Measurements from ENCODE around the gene CCDC200. TPM values are rescaled to one million over a fixed set of nuclear protein-coding genes. Genes with fewer than 3 reads are reported as not detected.

CCDC200 gene
- polyA plus RNA-seq, 1 of the 3 experiments (the other 2 are of a cell fraction) = not detected

DNA sequence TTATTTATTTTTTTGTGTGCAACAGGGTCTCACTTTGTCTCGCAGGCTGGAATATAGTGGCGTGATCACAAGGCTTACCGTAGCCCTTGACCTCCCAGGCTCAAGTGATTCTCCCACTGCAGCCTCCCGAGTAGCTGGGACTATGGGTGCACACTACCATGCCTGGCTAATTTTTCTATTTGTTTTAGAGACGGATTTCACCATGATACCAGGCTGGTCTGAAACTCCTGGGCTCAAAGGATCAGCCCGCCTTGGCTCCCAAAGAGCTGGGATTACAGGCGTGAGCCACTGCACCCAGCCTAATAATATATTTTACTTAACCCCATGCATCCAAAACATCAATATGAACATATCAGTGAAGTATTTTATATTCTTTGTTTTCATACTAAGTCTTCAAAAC, 2.0 kb downstream of the CCDC200 start:
- H3K27ac ChIP-seq (ENCODE audit: low read depth in 2 of 2, low read length in 1 of 2) = no peak overlapping the region
- DNase-seq = no peak
- no peaks in the 10 kb centered on the region for H3K27me3 ChIP-seq (ENCODE audit: insufficient read depth)
- H3F3A ChIP-seq (replicated peaks; ENCODE audit: insufficient read depth) = no peaks in the 10 kb centered on the region
- no peak overlapping the region for H3K4me2 ChIP-seq
- no peaks in the 10 kb centered on the region for H3K9me2 ChIP-seq
- ChIA-PET POLR2A (interaction anchor here (0.6 to 1.4 kb wide), 3 partner anchors 89 to 91 kb away, joined by 3 to 6 read pairs (median 4); no protein-coding TSS in a partner anchor), CTCF (interaction anchor here (1.5 kb wide), 1 partner anchor 17 kb away, joined by 3 read pairs; no protein-coding TSS in a partner anchor)
- no peaks in the 10 kb centered on the region for H3K79me2 ChIP-seq (ENCODE audit: insufficient read depth)
- H3K9me3 ChIP-seq = no peaks in the 10 kb centered on the region
- H2AFZ ChIP-seq (ENCODE audit: low read depth) = no peak overlapping the region
- no peaks in the 10 kb centered on the region for H3K36me3 ChIP-seq (replicated peaks in 1 of 2; ENCODE audit: control insufficient read depth in 1 of 2, insufficient read depth in 2 of 2, low read length in 1 of 2)
- TF ChIP-seq, protein P1, sequence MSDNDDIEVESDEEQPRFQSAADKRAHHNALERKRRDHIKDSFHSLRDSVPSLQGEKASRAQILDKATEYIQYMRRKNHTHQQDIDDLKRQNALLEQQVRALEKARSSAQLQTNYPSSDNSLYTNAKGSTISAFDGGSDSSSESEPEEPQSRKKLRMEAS (IDR thresholded peaks at IDR 0.05; ENCODE audit: low read depth) = no peak
- H3K9ac ChIP-seq = no peak overlapping the region
- 86% methylated on average over 7 of the region's 7 CpGs for WGBS (ENCODE audit: low lambda C conversion rate)
- no peaks in the 10 kb centered on the region for H3K4me1 ChIP-seq (ENCODE audit: control insufficient read depth in 1 of 2, insufficient read depth in 2 of 2, low read depth in 1 of 2, low read length in 1 of 2)
- H4K20me1 ChIP-seq (ENCODE audit: insufficient read depth) = no peaks in the 10 kb centered on the region
- no peak overlapping the region for H3K4me3 ChIP-seq (ENCODE audit: low read depth in 2 of 2, low read length in 1 of 2)

DNA sequence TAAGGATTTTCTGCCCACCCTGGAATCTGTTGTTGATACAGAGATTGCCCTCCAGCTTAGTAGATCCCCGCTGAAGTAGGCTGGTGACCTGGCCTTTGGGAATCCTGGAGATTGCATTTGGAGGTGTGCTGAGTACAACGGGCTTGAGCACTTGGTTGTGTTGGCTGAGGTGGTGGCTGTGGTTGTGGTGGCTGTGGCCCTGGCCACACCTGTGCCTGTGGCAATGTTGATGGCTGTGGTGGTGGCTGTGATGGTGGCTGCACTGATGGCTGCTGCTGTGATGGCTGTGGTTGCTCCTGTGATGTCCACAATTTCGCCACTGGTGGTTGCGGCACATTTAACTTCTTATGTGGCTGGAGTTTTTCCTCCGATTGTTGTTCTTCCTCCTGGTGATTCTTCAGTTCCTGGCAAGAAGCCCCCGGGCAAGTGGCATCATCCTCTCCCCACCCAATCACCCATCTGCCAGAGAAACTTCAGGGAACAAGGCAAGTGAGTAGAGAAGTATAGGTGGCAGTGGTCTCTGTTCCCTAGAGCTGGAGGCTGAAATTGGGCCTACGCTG, 4.2 kb downstream of the CCDC200 start:
- Histone ChIP-seq H3F3A (replicated peaks; ENCODE audit: insufficient read depth) (no peaks in the 10 kb centered on the region), H4K20me1 (ENCODE audit: insufficient read depth) (no peaks in the 10 kb centered on the region), H2AFZ (ENCODE audit: low read depth) (no peak overlapping the region), H3K4me1 (ENCODE audit: control insufficient read depth in 1 of 2, insufficient read depth in 2 of 2, low read depth in 1 of 2, low read length in 1 of 2) (no peaks in the 10 kb centered on the region), H3K79me2 (ENCODE audit: insufficient read depth) (no peaks in the 10 kb centered on the region), H3K4me2 (no peak overlapping the region), H3K9ac (no peak overlapping the region), H3K27ac (ENCODE audit: low read depth in 2 of 2, low read length in 1 of 2) (no peak overlapping the region), H3K9me2 (no peaks in the 10 kb centered on the region), H3K4me3 (ENCODE audit: low read depth in 2 of 2, low read length in 1 of 2) (no peak overlapping the region), H3K36me3 (replicated peaks in 1 of 2; ENCODE audit: control insufficient read depth in 1 of 2, insufficient read depth in 2 of 2, low read length in 1 of 2) (no peaks in the 10 kb centered on the region), H3K9me3 (no peaks in the 10 kb centered on the region), H3K27me3 (ENCODE audit: insufficient read depth) (no peaks in the 10 kb centered on the region)
- TF ChIP-seq JUND (IDR thresholded peaks at IDR 0.05) (no peak), RCOR1 (IDR thresholded peaks at IDR 0.05; ENCODE audit: low read length) (no peak), FOXJ3 (CRISPR knock-in tag; IDR thresholded peaks at IDR 0.05) (no peak), TCF12 (IDR thresholded peaks at IDR 0.05) (no peak), MXI1 (IDR thresholded peaks at IDR 0.05; ENCODE audit: low read depth, low read length) (no peak), CHD2 (IDR thresholded peaks at IDR 0.05; ENCODE audit: low read length, partially characterized antibody) (no peak), SMC3 (IDR thresholded peaks at IDR 0.05; ENCODE audit: low read depth, low read length) (no peak), SIN3A (IDR thresholded peaks at IDR 0.05; ENCODE audit: borderline replicate concordance, low read depth, low read length) (no peak), GABPA (IDR thresholded peaks at IDR 0.05; ENCODE audit: low read depth) (no peak), POLR2AphosphoS5 (IDR thresholded peaks at IDR 0.05; ENCODE audit: low read depth, low read length) (no peak), GATA2 (CRISPR knock-in tag; IDR thresholded peaks at IDR 0.05) (no peak), TEAD4 (IDR thresholded peaks at IDR 0.05; ENCODE audit: borderline replicate concordance, insufficient read depth) (no peak), NFIC (IDR thresholded peaks at IDR 0.05; ENCODE audit: borderline replicate concordance) (no peak)
- TF ChIP-seq, protein P2, sequence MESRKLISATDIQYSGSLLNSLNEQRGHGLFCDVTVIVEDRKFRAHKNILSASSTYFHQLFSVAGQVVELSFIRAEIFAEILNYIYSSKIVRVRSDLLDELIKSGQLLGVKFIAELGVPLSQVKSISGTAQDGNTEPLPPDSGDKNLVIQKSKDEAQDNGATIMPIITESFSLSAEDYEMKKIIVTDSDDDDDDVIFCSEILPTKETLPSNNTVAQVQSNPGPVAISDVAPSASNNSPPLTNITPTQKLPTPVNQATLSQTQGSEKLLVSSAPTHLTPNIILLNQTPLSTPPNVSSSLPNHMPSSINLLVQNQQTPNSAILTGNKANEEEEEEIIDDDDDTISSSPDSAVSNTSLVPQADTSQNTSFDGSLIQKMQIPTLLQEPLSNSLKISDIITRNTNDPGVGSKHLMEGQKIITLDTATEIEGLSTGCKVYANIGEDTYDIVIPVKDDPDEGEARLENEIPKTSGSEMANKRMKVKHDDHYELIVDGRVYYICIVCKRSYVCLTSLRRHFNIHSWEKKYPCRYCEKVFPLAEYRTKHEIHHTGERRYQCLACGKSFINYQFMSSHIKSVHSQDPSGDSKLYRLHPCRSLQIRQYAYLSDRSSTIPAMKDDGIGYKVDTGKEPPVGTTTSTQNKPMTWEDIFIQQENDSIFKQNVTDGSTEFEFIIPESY (IDR thresholded peaks at IDR 0.05; ENCODE audit: borderline replicate concordance, low read depth) = no peak
- TF ChIP-seq, protein P1 (IDR thresholded peaks at IDR 0.05; ENCODE audit: low read depth) = no peak
- TF ChIP-seq, protein P3, sequence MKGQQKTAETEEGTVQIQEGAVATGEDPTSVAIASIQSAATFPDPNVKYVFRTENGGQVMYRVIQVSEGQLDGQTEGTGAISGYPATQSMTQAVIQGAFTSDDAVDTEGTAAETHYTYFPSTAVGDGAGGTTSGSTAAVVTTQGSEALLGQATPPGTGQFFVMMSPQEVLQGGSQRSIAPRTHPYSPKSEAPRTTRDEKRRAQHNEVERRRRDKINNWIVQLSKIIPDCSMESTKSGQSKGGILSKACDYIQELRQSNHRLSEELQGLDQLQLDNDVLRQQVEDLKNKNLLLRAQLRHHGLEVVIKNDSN (IDR thresholded peaks at IDR 0.05; ENCODE audit: borderline replicate concordance, low read depth) = no peak
- TF ChIP-seq, protein P4, sequence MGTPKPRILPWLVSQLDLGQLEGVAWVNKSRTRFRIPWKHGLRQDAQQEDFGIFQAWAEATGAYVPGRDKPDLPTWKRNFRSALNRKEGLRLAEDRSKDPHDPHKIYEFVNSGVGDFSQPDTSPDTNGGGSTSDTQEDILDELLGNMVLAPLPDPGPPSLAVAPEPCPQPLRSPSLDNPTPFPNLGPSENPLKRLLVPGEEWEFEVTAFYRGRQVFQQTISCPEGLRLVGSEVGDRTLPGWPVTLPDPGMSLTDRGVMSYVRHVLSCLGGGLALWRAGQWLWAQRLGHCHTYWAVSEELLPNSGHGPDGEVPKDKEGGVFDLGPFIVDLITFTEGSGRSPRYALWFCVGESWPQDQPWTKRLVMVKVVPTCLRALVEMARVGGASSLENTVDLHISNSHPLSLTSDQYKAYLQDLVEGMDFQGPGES (IDR thresholded peaks at IDR 0.05; ENCODE audit: low read depth, low read length) = no peak
- TF ChIP-seq, protein P5, sequence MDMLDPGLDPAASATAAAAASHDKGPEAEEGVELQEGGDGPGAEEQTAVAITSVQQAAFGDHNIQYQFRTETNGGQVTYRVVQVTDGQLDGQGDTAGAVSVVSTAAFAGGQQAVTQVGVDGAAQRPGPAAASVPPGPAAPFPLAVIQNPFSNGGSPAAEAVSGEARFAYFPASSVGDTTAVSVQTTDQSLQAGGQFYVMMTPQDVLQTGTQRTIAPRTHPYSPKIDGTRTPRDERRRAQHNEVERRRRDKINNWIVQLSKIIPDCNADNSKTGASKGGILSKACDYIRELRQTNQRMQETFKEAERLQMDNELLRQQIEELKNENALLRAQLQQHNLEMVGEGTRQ (IDR thresholded peaks at IDR 0.05; ENCODE audit: borderline replicate concordance, low read depth, low read length) = no peak
- 94% methylated on average over 7 of the region's 7 CpGs for WGBS (ENCODE audit: low lambda C conversion rate)
- ChIA-PET POLR2A (interaction anchor here (1.3 kb wide), 1 partner anchor 91 kb away, joined by 3 read pairs; no protein-coding TSS in a partner anchor), CTCF (no interaction called here)
- no peak for DNase-seq

Data from SK-N-SH (cell line).